Camera-type eye (tissue), 1 donor: Measurements from ENCODE around the gene TOR1A. TPM values are rescaled to one million over a fixed set of nuclear protein-coding genes. Genes with fewer than 3 reads are reported as not detected.

Experiments
- total RNA-seq: library from RNA; depleted of rRNA; stranded (reverse); fragments of >200 nt; gene quantifications from one replicate; pipeline ENCODE4 v1.2.3, GENCODE V29; 2014

Gene TOR1A
- 33.4 TPM for total RNA-seq

GRCh38 chr9:129823935-129824601 lies at the start of gene TOR1A:
TSS of gene TOR1A (minus strand) at chr9:129824136. CDS start at chr9:129824085, 51 bp downstream.

GRCh38 chr9:129835128-129835859 lies 11.4 kb upstream of the TOR1A start, which contains the start of the genes C9orf78 and USP20:
TSS of gene C9orf78 (minus strand) at chr9:129835275. CDS start at chr9:129835221, 54 bp downstream.
TSS of gene USP20 (plus strand) at chr9:129835458. CDS start at chr9:129852556, 17,098 bp downstream.

DNA sequence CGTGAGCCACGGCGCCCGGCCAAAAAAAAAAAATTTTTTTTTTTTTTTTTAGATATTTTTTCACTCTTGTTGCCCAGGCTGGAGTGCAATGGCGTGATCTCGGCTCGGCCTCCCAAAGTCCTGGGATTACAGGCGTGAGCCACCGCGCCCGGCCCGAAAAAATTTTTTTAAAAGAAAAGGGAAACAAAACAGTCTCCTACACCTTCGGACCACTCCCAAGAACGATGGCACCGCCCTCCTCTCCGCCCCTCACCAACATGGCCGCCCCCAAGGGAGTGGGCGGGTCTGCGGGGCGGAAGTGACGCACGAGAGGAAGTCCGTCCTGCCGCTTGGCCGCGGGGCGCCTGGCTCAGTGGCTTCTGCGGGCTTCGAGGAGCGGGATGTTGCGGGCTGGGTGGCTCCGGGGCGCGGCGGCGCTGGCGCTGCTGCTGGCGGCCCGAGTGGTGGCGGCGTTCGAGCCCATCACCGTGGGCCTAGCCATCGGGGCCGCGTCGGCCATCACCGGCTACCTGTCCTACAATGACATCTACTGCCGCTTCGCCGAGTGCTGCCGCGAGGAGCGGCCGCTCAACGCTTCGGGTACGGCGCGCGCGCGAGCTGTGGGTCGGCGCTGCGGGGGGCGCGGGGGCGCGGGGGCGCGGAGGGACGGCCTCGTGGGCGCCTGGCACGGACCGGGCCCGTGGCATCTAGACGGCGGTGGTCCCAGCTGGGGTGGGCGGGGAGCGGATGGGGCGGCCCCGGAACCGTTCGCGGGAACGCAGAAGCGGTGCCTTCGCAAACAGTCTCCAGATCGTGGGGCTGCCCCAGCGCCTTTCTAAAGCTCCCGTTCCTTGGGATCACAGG lies 20.9 kb downstream of the TOR1A start, which contains the start of gene TOR1B:
Gene TOR1B (plus strand): TSS at position 352 of the 843 bp plus-strand sequence. CDS start 29 bp downstream, at position 381.

Other genes starting within 250 kb of the TOR1A start
- 0.71 TPM for gene C9orf50, start 203.0 kb downstream of the TOR1A start, total RNA-seq
- gene NTMT1, start 198.0 kb downstream of the TOR1A start, total RNA-seq: 13.7 TPM
- 22.5 TPM for gene ASB6, start 182.0 kb downstream of the TOR1A start, total RNA-seq
- gene PRRX2, start 158.5 kb downstream of the TOR1A start, total RNA-seq: 7.9 TPM
- gene PTGES, start 71.1 kb downstream of the TOR1A start, total RNA-seq: 8.9 TPM
- gene TOR1B, start 21.0 kb downstream of the TOR1A start, total RNA-seq: 43.3 TPM
- 57.0 TPM for gene C9orf78, start 11.1 kb upstream of the TOR1A start, total RNA-seq
- gene USP20, start 11.3 kb upstream of the TOR1A start, total RNA-seq: 20.7 TPM
- 62.3 TPM for gene FNBP1, start 219.1 kb upstream of the TOR1A start, total RNA-seq
- 45.4 TPM for gene GPR107, start 229.8 kb upstream of the TOR1A start, total RNA-seq